ENCODE results near the gene MPHOSPH9. TPM values are rescaled to one million over a fixed set of nuclear protein-coding genes. Genes with fewer than 3 reads are reported as not detected.

MPHOSPH9 gene
- total RNA-seq (2016; rRNA removed; fragmentation: Illumina TruSeq; extraction: Trizol) (63.4 and 105 TPM in 2 replicates), polyA plus RNA-seq (2011; rRNA removed) (12.8 and 20.3 TPM in 2 replicates), polyA minus RNA-seq (2011; rRNA and poly(A)+ RNA removed; ENCODE audit: low replicate concordance) (9.0 and 29.0 TPM in 2 replicates), Bru-seq, nascent RNA (percentile 63 among the genes with signal in this experiment), BruChase-seq, experiment 1, labeled RNA remaining after a 6-hour chase (percentile 68 among the genes with signal in this experiment), BruChase-seq, experiment 2, labeled RNA remaining after a 2-hour chase (percentile 73 among the genes with signal in this experiment)
- total RNA-seq (2016; cell fraction: cytosol; rRNA removed; fragmentation: Illumina TruSeq; extraction: Trizol; ENCODE audit: low read depth) = 22.5 and 26.3 TPM in 2 replicates
- total RNA-seq (2016; cell fraction: insoluble cytoplasmic fraction; rRNA removed; fragmentation: Illumina TruSeq; extraction: Trizol) = 66.9 and 102 TPM in 2 replicates
- 48.3 and 55.1 TPM in 2 replicates for total RNA-seq (2016; cell fraction: membrane; rRNA removed; fragmentation: Illumina TruSeq; extraction: Trizol)
- 87.6 and 95.5 TPM in 2 replicates for total RNA-seq (2016; cell fraction: nucleus; rRNA removed; fragmentation: Illumina TruSeq; extraction: Trizol)
- 4.1 and 6.0 TPM in 2 replicates for polyA plus RNA-seq (2011; cell fraction: cytosol; rRNA removed)
- polyA plus RNA-seq (2011; cell fraction: nucleus; rRNA removed) = 15.1 and 19.3 TPM in 2 replicates
- polyA plus RNA-seq (2012) = 10.8 and 17.4 TPM in 2 replicates
- 3.7 and 5.2 TPM in 2 replicates for polyA plus RNA-seq (2016; cell fraction: cytosol; fragmentation: Illumina TruSeq; extraction: Trizol; ENCODE audit: low read depth)
- 42.2 and 54.4 TPM in 2 replicates for polyA plus RNA-seq (2016; cell fraction: insoluble cytoplasmic fraction; fragmentation: Illumina TruSeq; extraction: Trizol; ENCODE audit: low read depth)
- 9.7 and 16.5 TPM in 2 replicates for polyA plus RNA-seq (2016; cell fraction: membrane; fragmentation: Illumina TruSeq; extraction: Trizol; ENCODE audit: low read depth)
- 50.0 and 51.4 TPM in 2 replicates for polyA plus RNA-seq (2016; cell fraction: nucleus; fragmentation: Illumina TruSeq; extraction: Trizol; ENCODE audit: insufficient read depth, low read depth)
- 28.6 and 33.4 TPM in 2 replicates for polyA minus RNA-seq (2011; cell fraction: cytosol; rRNA and poly(A)+ RNA removed)
- 80.9 and 119 TPM in 2 replicates for polyA minus RNA-seq (2011; cell fraction: nucleus; rRNA and poly(A)+ RNA removed)
- long read RNA-seq, experiment 1, full-length matches to known transcripts = 1 of 9 reads
- long read RNA-seq, experiment 1, partial matches to known transcripts = 1 of 9 reads
- long read RNA-seq, experiment 1, other reads (novel, unspliced or antisense) = 7 of 9 reads
- long read RNA-seq, experiment 2, partial matches to known transcripts = 2 of 5 reads
- long read RNA-seq, experiment 2, other reads (novel, unspliced or antisense) = 3 of 5 reads

- Histone ChIP-seq H3K79me2 (ENCODE audit: insufficient read depth, low read length) (peaks cover 65% of the 10 kb centered on the region), H3K4me2 (ENCODE audit: low read depth, low read length) (peak within 1 kb of the TSS; percentile 77), H3K9ac (ENCODE audit: insufficient read depth, low read depth, low read length) (peak within 1 kb of the TSS; percentile 93), H2AFZ (ENCODE audit: low read length) (peak within 1 kb of the TSS; percentile 91), H3K9me3 (ENCODE audit: low read length) (no peaks in the 10 kb centered on the region), H3K36me3 (replicated peaks in 1 of 2; ENCODE audit: control insufficient read depth in 1 of 2, insufficient read depth in 2 of 2, low read length in 2 of 2) (peaks cover 0 to 7% of the 10 kb centered on the region in 2 experiments; a peak in 1 of 5 replicates), H3K27ac (ENCODE audit: extremely low read length, insufficient read depth, low read length) (peak within 1 kb of the TSS; percentile 89), H3K27me3 (ENCODE audit: control insufficient read depth in 1 of 2, insufficient read depth in 2 of 2, low read length in 2 of 2) (no peaks in the 10 kb centered on the region; a peak in 1 of 5 replicates), H4K20me1 (ENCODE audit: insufficient read depth, low read length) (no peaks in the 10 kb centered on the region), H3K4me1 (ENCODE audit: insufficient read depth, low read length) (peaks cover 54% of the 10 kb centered on the region), H3K4me3 (replicated peaks in 1 of 3; ENCODE audit: insufficient read depth in 1 of 3, low read depth in 2 of 3, low read length in 3 of 3) (peak within 1 kb of the TSS; percentile 81 to 96 (median 95))
- 0% methylated on average over 20 of the region's 66 CpGs for WGBS (ENCODE audit: low lambda C conversion rate)
- in situ Hi-C loops (cut with HindIII; ENCODE audit: extremely low pct_ligation_motif_present, low pct_unique_long_range_greater_than_20kb) = loop anchor here (5.0 to 25.0 kb wide), 2 partner anchors 191 to 371 kb away; no protein-coding TSS in a partner anchor
- ChIA-PET CTCF (ENCODE audit: low intra/inter-chr PET ratio, low total read pairs) (no interaction called here), POLR2A (interaction anchor here (0.5 to 3.6 kb wide), 74 partner anchors 10 to 732 kb away, joined by 3 to 63 read pairs (median 5); partner anchors contain the start of genes ABCB9, ARL6IP4, ATP6V0A2 and KMT5A)
- intact Hi-C loops (cut with micrococcal nuclease; ENCODE audit: unreplicated experiment) = loop anchor here (5.0 kb wide), 2 partner anchors 251 to 266 kb away; partner anchors contain the start of genes ABCB9 and ARL6IP4
- no TSS peak for BruUV-seq (replicated peaks)
- DNase-seq (ENCODE audit: low spot score) (peak; percentile 100), FAIRE-seq (peak; percentile 92), ATAC-seq (peak; percentile 95)
- TF ChIP-seq SNAPC2 (CRISPR knock-in tag; IDR thresholded peaks at IDR 0.05) = 0 out of 2 replicates have a peak, but pooled peaks have one; percentile 68
- TF ChIP-seq NFE2L1 (CRISPR knock-in tag; IDR thresholded peaks at IDR 0.05; ENCODE audit: borderline replicate concordance) = 0 out of 2 replicates have a peak, but pooled peaks have one; percentile 69
- peak; percentile 68; the same call in 1 of the 2 replicates for TF ChIP-seq ZNF280D (CRISPR knock-in tag; IDR thresholded peaks at IDR 0.05)
- TF ChIP-seq ZNF530 (CRISPR knock-in tag; IDR thresholded peaks at IDR 0.05; ENCODE audit: low read depth) = no peak
- peak; percentile 60 for TF ChIP-seq KDM4B (CRISPR knock-in tag; IDR thresholded peaks at IDR 0.05)
- TF ChIP-seq MED1 (CRISPR knock-in tag; IDR thresholded peaks at IDR 0.05) = peak; percentile 85
- TF ChIP-seq FOXP1 (IDR thresholded peaks at IDR 0.05) = no peak
- TF ChIP-seq FOXP1 (CRISPR knock-in tag; IDR thresholded peaks at IDR 0.05) = no peak
- 0 out of 2 replicates have a peak, but pooled peaks have one; percentile 29 for TF ChIP-seq HMG20A (CRISPR knock-in tag; IDR thresholded peaks at IDR 0.05; ENCODE audit: borderline replicate concordance)
- peak; percentile 72; the same call in 1 of the 2 replicates for TF ChIP-seq ZNF790 (CRISPR knock-in tag; IDR thresholded peaks at IDR 0.05; ENCODE audit: borderline replicate concordance)
- TF ChIP-seq POGK (CRISPR knock-in tag; conservative IDR thresholded peaks at IDR 0.05) = peak; percentile 62; the same call in 1 of the 2 replicates
- 0 out of 2 replicates have a peak, but pooled peaks have one; percentile 51 for TF ChIP-seq DNMT3B (CRISPR knock-in tag; conservative IDR thresholded peaks at IDR 0.05)
- TF ChIP-seq RORA (CRISPR knock-in tag; IDR thresholded peaks at IDR 0.05) = no peak
These were observed at the start of gene MPHOSPH9, which contains the start of gene MTRFR for GRCh38 chr12:123232807-123233504. TSS of gene MPHOSPH9 (minus strand) at chr12:123233141. CDS start at chr12:123230364, 2,777 bp downstream. TSS of gene MTRFR (plus strand) at chr12:123233436. CDS start at chr12:123253675, 20,239 bp downstream.
